Activated B cell treated with CpG ODN at 0.5 μM for 24 hours (primary cell): ENCODE measurements around the gene RIPOR3. TPM values are rescaled to one million over a fixed set of nuclear protein-coding genes. Genes with fewer than 3 reads are reported as not detected.

ENCODE experiments used
- ATAC-seq: fragments of 200-7000 bp; cut with Tn5 transposase; one replicate; pipeline ENCODE4 v1.10.0; 2021; ENCODE audit warnings: low read depth, mild to moderate bottlenecking, moderate library complexity
- CTCF ChIA-PET: fragments of 350-600 bp; sonication (Branson Sonifier 250); formaldehyde crosslinking; loops from one replicate; lab custom pipeline; 2021; ENCODE audit warnings: antibody characterized with exemption; lab: Charles Lee
- POLR2A ChIA-PET: fragments of 350-600 bp; sonication (Branson Sonifier 250); formaldehyde crosslinking; loops from one replicate; lab custom pipeline; 2021; ENCODE audit warnings: antibody characterized with exemption; lab: Charles Lee
- DNase-seq: peaks from one replicate; pipeline ENCODE4 v3.0.0; 2022
- H3K27ac Mint-ChIP-seq: one replicate; pipeline ENCODE4 v1.8.0; 2020; ENCODE audit warnings: mixed read lengths
- H3K27me3 Mint-ChIP-seq: one replicate; pipeline ENCODE4 v1.8.0; 2021; ENCODE audit warnings: mixed read lengths
- H3K36me3 Mint-ChIP-seq: one replicate; pipeline ENCODE4 v1.8.0; 2021; ENCODE audit warnings: low read depth, mixed read lengths
- H3K4me1 Mint-ChIP-seq: one replicate; pipeline ENCODE4 v1.8.0; 2021; ENCODE audit warnings: mixed read lengths
- H3K4me3 Mint-ChIP-seq: one replicate; pipeline ENCODE4 v1.8.0; 2020; ENCODE audit warnings: mild to moderate bottlenecking, mixed read lengths
- H3K9me3 Mint-ChIP-seq: one replicate; pipeline ENCODE4 v1.8.0; 2020; ENCODE audit warnings: mixed read lengths
- intact Hi-C: fragments of 100-400 bp; cut with micrococcal nuclease; formaldehyde crosslinking; loops from one replicate; pipeline ENCODE4 v1.15.1; 2024
- total RNA-seq: library from RNA; stranded (reverse); gene quantifications from 2 replicates; pipeline ENCODE4 v1.2.3, GENCODE V29; 2022
- TF ChIP-seq, protein P1 (sequence below): fragments of 200-600 bp; IDR thresholded peaks from one replicate; pipeline ENCODE4 v1.8.0; 2022; ENCODE audit warnings: antibody characterized with exemption, mild to moderate bottlenecking

RIPOR3 gene
- total RNA-seq, 1 donor from 2014 or later, result not detected

DNA sequence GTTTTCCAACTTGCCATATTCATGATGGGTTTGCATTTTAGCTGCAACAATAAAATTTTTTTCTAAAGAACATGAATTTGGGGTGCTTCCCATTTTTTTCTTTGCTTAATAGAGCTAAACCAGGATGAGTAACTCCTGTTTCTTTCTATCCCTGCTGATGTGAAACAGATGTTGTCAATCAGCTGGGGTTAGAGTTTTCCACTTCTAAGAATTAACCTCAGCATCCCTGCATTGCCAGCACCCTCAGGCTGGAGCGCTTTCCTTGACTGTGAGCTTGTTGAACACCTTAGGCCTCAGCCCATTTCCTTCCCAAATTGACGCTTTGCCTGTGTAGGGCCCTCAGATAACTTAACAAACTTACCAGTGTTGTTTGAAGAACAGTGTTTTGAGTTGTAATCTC, 106.7 kb downstream of the RIPOR3 start:
- ChIA-PET POLR2A (no interaction called here), CTCF (interaction anchor here (0.9 to 1.6 kb wide), 5 partner anchors 71 to 128 kb away, joined by 3 to 7 read pairs (median 3); no protein-coding TSS in a partner anchor)
- Mint-ChIP-seq H3K4me3 (no peak overlapping the region), H3K27me3 (no peaks in the 10 kb centered on the region), H3K9me3 (no peaks in the 10 kb centered on the region), H3K4me1 (peaks cover 42% of the 10 kb centered on the region), H3K27ac (no peak overlapping the region), H3K36me3 (peaks cover 89% of the 10 kb centered on the region)
- no peak for DNase-seq
- intact Hi-C loops, result no loop called here
- TF ChIP-seq, protein P1, sequence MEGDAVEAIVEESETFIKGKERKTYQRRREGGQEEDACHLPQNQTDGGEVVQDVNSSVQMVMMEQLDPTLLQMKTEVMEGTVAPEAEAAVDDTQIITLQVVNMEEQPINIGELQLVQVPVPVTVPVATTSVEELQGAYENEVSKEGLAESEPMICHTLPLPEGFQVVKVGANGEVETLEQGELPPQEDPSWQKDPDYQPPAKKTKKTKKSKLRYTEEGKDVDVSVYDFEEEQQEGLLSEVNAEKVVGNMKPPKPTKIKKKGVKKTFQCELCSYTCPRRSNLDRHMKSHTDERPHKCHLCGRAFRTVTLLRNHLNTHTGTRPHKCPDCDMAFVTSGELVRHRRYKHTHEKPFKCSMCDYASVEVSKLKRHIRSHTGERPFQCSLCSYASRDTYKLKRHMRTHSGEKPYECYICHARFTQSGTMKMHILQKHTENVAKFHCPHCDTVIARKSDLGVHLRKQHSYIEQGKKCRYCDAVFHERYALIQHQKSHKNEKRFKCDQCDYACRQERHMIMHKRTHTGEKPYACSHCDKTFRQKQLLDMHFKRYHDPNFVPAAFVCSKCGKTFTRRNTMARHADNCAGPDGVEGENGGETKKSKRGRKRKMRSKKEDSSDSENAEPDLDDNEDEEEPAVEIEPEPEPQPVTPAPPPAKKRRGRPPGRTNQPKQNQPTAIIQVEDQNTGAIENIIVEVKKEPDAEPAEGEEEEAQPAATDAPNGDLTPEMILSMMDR, result no peak
- ATAC-seq, result no peak

DNA sequence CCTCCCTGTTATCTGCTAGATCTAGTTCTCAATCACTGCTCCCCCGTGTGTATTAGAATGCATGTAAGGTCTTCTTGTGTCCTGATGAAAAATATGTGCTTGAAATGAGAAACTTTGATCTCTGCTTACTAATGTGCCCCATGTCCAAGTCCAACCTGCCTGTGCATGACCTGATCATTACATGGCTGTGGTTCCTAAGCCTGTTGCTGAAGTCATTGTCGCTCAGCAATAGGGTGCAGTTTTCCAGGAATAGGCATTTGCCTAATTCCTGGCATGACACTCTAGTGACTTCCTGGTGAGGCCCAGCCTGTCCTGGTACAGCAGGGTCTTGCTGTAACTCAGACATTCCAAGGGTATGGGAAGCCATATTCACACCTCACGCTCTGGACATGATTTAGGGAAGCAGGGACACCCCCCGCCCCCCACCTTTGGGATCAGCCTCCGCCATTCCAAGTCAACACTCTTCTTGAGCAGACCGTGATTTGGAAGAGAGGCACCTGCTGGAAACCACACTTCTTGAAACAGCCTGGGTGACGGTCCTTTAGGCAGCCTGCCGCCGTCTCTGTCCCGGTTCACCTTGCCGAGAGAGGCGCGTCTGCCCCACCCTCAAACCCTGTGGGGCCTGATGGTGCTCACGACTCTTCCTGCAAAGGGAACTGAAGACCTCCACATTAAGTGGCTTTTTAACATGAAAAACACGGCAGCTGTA, 107.7 kb downstream of the RIPOR3 start:
- H3K9me3 Mint-ChIP-seq, result no peaks in the 10 kb centered on the region

DNA sequence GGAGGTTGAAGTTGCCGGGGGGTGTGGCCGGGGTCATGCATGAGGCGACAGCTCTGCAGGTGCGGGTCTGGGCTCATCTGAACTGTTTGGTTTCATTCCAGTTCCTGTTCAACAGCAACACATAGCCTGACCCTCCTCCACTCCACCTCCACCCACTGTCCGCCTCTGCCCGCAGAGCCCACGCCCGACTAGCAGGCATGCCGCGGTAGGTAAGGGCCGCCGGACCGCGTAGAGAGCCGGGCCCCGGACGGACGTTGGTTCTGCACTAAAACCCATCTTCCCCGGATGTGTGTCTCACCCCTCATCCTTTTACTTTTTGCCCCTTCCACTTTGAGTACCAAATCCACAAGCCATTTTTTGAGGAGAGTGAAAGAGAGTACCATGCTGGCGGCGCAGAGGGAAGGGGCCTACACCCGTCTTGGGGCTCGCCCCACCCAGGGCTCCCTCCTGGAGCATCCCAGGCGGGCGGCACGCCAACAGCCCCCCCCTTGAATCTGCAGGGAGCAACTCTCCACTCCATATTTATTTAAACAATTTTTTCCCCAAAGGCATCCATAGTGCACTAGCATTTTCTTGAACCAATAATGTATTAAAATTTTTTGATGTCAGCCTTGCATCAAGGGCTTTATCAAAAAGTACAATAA, 108.6 kb downstream of the RIPOR3 start:
- DNase-seq (no peak), ATAC-seq (peak; percentile 87)
- Mint-ChIP-seq H3K36me3 (peaks cover 95% of the 10 kb centered on the region), H3K4me1 (peaks cover 46% of the 10 kb centered on the region), H3K4me3 (peak overlapping the region; percentile 56), H3K9me3 (no peaks in the 10 kb centered on the region), H3K27me3 (no peaks in the 10 kb centered on the region), H3K27ac (peak overlapping the region; percentile 84)
- ChIA-PET CTCF (interaction anchor here (1.0 to 1.4 kb wide), 3 partner anchors 12 to 119 kb away, joined by 3 to 8 read pairs (median 3); no protein-coding TSS in a partner anchor), POLR2A (interaction anchor here (0.6 to 1.2 kb wide), 6 partner anchors 10 to 99 kb away, joined by 3 to 5 read pairs (median 3); no protein-coding TSS in a partner anchor)
- TF ChIP-seq, protein P1, result no peak
- intact Hi-C loops, result loop anchor here (1.0 kb wide), 1 partner anchor 392 kb away; the partner anchor contains the start of gene CEBPB

More for the DNA sequence above, 107.7 kb downstream of the RIPOR3 start:
- Mint-ChIP-seq H3K4me1 (peaks cover 45% of the 10 kb centered on the region), H3K27ac (peak overlapping the region; percentile 84), H3K4me3 (no peak overlapping the region), H3K36me3 (peaks cover 95% of the 10 kb centered on the region), H3K27me3 (no peaks in the 10 kb centered on the region)
- no peak for DNase-seq
- intact Hi-C loops, result no loop called here
- TF ChIP-seq, protein P1, result no peak
- ChIA-PET POLR2A (no interaction called here), CTCF (interaction anchor here (1.3 to 1.6 kb wide), 3 partner anchors 78 to 127 kb away, joined by 3 to 7 read pairs (median 4); no protein-coding TSS in a partner anchor)
- no peak for ATAC-seq

DNA sequence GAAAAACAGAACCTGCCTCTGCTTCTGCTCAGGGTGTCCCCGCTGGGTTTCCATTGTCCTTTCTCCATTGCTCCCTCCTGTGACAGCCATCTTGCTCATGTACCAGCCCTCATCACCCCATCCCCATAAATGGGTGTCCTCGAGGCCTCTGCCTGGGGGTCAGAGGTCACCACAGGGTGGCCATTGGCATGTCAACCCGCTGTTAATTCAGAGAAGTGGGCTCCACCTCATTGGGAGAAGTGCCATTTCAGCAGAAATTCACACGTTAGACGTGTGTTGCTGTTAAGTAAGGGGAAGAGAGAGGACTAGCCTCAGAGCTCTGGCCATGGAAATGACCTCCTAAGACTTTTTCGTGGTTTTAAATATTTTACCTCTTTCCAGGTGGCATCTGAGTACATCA, 109.2 kb downstream of the RIPOR3 start:
- H3K36me3 Mint-ChIP-seq, result peaks cover 97% of the 10 kb centered on the region
- POLR2A ChIA-PET, result interaction anchor here (0.9 to 1.2 kb wide), 5 partner anchors 11 to 99 kb away, joined by 3 to 5 read pairs (median 3); no protein-coding TSS in a partner anchor
- ATAC-seq, result peak; percentile 19
- no peaks in the 10 kb centered on the region for H3K27me3 Mint-ChIP-seq
- TF ChIP-seq, protein P1, result no peak
- no peaks in the 10 kb centered on the region for H3K9me3 Mint-ChIP-seq
- CTCF ChIA-PET, result interaction anchor here (1.0 to 1.4 kb wide), 3 partner anchors 12 to 118 kb away, joined by 3 to 8 read pairs (median 3); no protein-coding TSS in a partner anchor
- peak overlapping the region; percentile 56 for H3K4me3 Mint-ChIP-seq
- no peak for DNase-seq
- peaks cover 46% of the 10 kb centered on the region for H3K4me1 Mint-ChIP-seq
- peak overlapping the region; percentile 84 for H3K27ac Mint-ChIP-seq
- intact Hi-C loops, result loop anchor here (1.0 kb wide), 1 partner anchor 392 kb away; the partner anchor contains the start of gene CEBPB
